Smooth muscle cell (in vitro differentiated cells): Measurements from ENCODE around the gene RGS10. TPM values are rescaled to one million over a fixed set of nuclear protein-coding genes. Genes with fewer than 3 reads are reported as not detected.

Source experiments
- DNase-seq: peaks from one replicate; lab custom pipeline; 2025; ENCODE audit not compliant: unreplicated experiment; lab: John Stamatoyannopoulos, UW
- H2AFZ ChIP-seq: fragments of 200-600 bp; sonication (generic); 2 replicates; pipeline ENCODE4 v1.6.0; 2016; ENCODE audit warnings: antibody characterized with exemption, low read depth, mild to moderate bottlenecking
- H3F3A ChIP-seq: fragments of 200-600 bp; sonication (generic); 2 replicates; pipeline ENCODE4 v1.6.0; 2017; ENCODE audit warnings: antibody characterized with exemption, low read depth
- H3K27ac ChIP-seq: fragments of 200-600 bp; sonication (generic); 2 replicates; pipeline ENCODE4 v1.5.1; 2016; ENCODE audit warnings: low read depth, mild to moderate bottlenecking
- H3K27me3 ChIP-seq: fragments of 200-600 bp; sonication (generic); 2 replicates; pipeline ENCODE4 v1.6.1; 2016; ENCODE audit warnings: low read depth, mild to moderate bottlenecking
- H3K36me3 ChIP-seq: fragments of 200-600 bp; sonication (generic); 2 replicates; pipeline ENCODE4 v1.5.1; 2016; ENCODE audit warnings: low read depth
- H3K4me1 ChIP-seq: fragments of 200-600 bp; sonication (generic); 2 replicates; pipeline ENCODE4 v1.5.1; 2016; ENCODE audit warnings: low read depth
- H3K4me2 ChIP-seq: fragments of 200-600 bp; sonication (generic); 2 replicates; pipeline ENCODE4 v1.6.0; 2016; ENCODE audit warnings: mild to moderate bottlenecking
- H3K4me3 ChIP-seq: fragments of 200-600 bp; sonication (generic); 2 replicates; pipeline ENCODE4 v1.5.1; 2016; ENCODE audit warnings: mild to moderate bottlenecking
- H3K79me2 ChIP-seq: fragments of 200-600 bp; sonication (generic); 2 replicates; pipeline ENCODE4 v1.6.0; 2016; ENCODE audit warnings: low read depth, mild to moderate bottlenecking
- H3K9ac ChIP-seq: fragments of 200-600 bp; sonication (generic); 2 replicates; pipeline ENCODE4 v1.6.0; 2016; ENCODE audit warnings: low read depth
- H3K9me3 ChIP-seq: fragments of 200-600 bp; sonication (generic); replicated peaks from 2 replicates; pipeline ENCODE4 v1.5.1; 2016; ENCODE audit warnings: low read depth
- H4K20me1 ChIP-seq: fragments of 200-600 bp; sonication (generic); 2 replicates; pipeline ENCODE4 v1.6.0; 2016; ENCODE audit warnings: low read depth
- CTCF ChIP-seq: fragments of 200-600 bp; sonication (generic); IDR thresholded peaks from 2 replicates; pipeline ENCODE4 v1.5.1; 2017; ENCODE audit warnings: borderline replicate concordance, mild to moderate bottlenecking, antibody characterized with exemption; ENCODE audit not compliant: insufficient read depth, poor library complexity, severe bottlenecking
- WGBS: methylation state at CpG from one replicate; pipeline ENCODE4 v1.1.7; 2016; ENCODE audit warnings: low lambda C conversion rate; 5-methylcytosine and 5-hydroxymethylcytosine counted together
- polyA plus RNA-seq: library from polyadenylated mRNA; unstranded; fragments of >200 nt; fragmentation: Nextera tagmentation; extraction: Ambion mirVana; gene quantifications from 2 replicates; pipeline ENCODE4 v1.2.1, GENCODE V29; 2016
- total RNA-seq: library from RNA; depleted of rRNA; stranded (reverse); fragments of >200 nt; gene quantifications from 2 replicates; pipeline ENCODE4 v1.2.3, GENCODE V29; 2014

RGS10 gene
- total and polyA plus RNA-seq, 2 experiments from 2014 or later: 40.2 to 72.5 TPM

GRCh38 chr10:119462773-119463172 lies 79.7 kb downstream of the RGS10 start:
- no peak overlapping the region for H2AFZ ChIP-seq
- H3K36me3 ChIP-seq: no peaks in the 10 kb centered on the region
- H3F3A ChIP-seq: no peaks in the 10 kb centered on the region
- no peak overlapping the region for H3K27ac ChIP-seq
- WGBS: 95% methylated on average over 4 of the region's 4 CpGs
- no peak for TF ChIP-seq CTCF
- H3K79me2 ChIP-seq: no peaks in the 10 kb centered on the region
- no peak for DNase-seq
- H3K4me3 ChIP-seq: no peak overlapping the region
- H3K4me2 ChIP-seq: no peak overlapping the region
- no peak overlapping the region for H3K9ac ChIP-seq
- H4K20me1 ChIP-seq: no peaks in the 10 kb centered on the region
- H3K4me1 ChIP-seq: no peaks in the 10 kb centered on the region
- H3K27me3 ChIP-seq: no peaks in the 10 kb centered on the region
- no peaks in the 10 kb centered on the region for H3K9me3 ChIP-seq

- Histone ChIP-seq H2AFZ (no peak overlapping the region), H3K4me3 (no peak overlapping the region), H3K9me3 (no peaks in the 10 kb centered on the region), H3K36me3 (no peaks in the 10 kb centered on the region), H4K20me1 (no peaks in the 10 kb centered on the region), H3K79me2 (no peaks in the 10 kb centered on the region), H3F3A (no peaks in the 10 kb centered on the region), H3K4me2 (no peak overlapping the region), H3K9ac (no peak overlapping the region), H3K27me3 (no peaks in the 10 kb centered on the region), H3K27ac (peak overlapping the region; percentile 56), H3K4me1 (no peaks in the 10 kb centered on the region)
- no peak for TF ChIP-seq CTCF
- 89% methylated on average over 2 of the region's 2 CpGs for WGBS
- DNase-seq: no peak
Observed at GRCh38 chr10:119461923-119462322, 80.6 kb downstream of the RGS10 start.

GRCh38 chr10:119461380-119461779 lies 81.1 kb downstream of the RGS10 start:
- Histone ChIP-seq H3K79me2 (no peaks in the 10 kb centered on the region), H4K20me1 (no peaks in the 10 kb centered on the region), H3K27ac (peak overlapping the region; percentile 56)

More at GRCh38 chr10:119461380-119461779, 81.1 kb downstream of the RGS10 start:
- 85% methylated on average over 3 of the region's 3 CpGs for WGBS
- H3K4me3 ChIP-seq: no peak overlapping the region
- H3K9me3 ChIP-seq: no peaks in the 10 kb centered on the region
- no peaks in the 10 kb centered on the region for H3K4me1 ChIP-seq
- no peak for DNase-seq
- no peaks in the 10 kb centered on the region for H3K36me3 ChIP-seq
- TF ChIP-seq CTCF: no peak
- no peaks in the 10 kb centered on the region for H3K27me3 ChIP-seq
- no peak overlapping the region for H3K9ac ChIP-seq
- H2AFZ ChIP-seq: no peak overlapping the region
- H3K4me2 ChIP-seq: no peak overlapping the region
- no peaks in the 10 kb centered on the region for H3F3A ChIP-seq
